Esophagus (tissue), 2 donors: ENCODE data around the gene HS3ST3A1. TPM values are rescaled to one million over a fixed set of nuclear protein-coding genes. Genes with fewer than 3 reads are reported as not detected.

Source experiments
- H3K27ac ChIP-seq, 2 donors: one replicate each; pipeline ENCODE4 v1.5.1; 2013; ENCODE audit warnings: low read depth in 2 of 2, mild to moderate bottlenecking in 2 of 2, inconsistent platforms in 1 of 2, low read length in 1 of 2, moderate library complexity in 1 of 2
- H3K27me3 ChIP-seq, 2 donors: one replicate each; pipeline ENCODE4 v1.6.1; 2013; ENCODE audit warnings: low read length in 2 of 2, control low read depth in 1 of 2, mild to moderate bottlenecking in 1 of 2; ENCODE audit not compliant: insufficient read depth in 2 of 2, control insufficient read depth in 1 of 2
- H3K36me3 ChIP-seq, 2 donors: one replicate each; pipeline ENCODE4 v1.6.1; 2013; ENCODE audit warnings: low read length in 1 of 2; ENCODE audit not compliant: control insufficient read depth in 2 of 2, insufficient read depth in 2 of 2
- H3K4me1 ChIP-seq, 2 donors: one replicate each; pipeline ENCODE4 v1.6.1; 2013; ENCODE audit warnings: low read length in 1 of 2; ENCODE audit not compliant: control insufficient read depth in 2 of 2, insufficient read depth in 2 of 2
- H3K4me3 ChIP-seq, 2 donors: one replicate each; pipeline ENCODE4 v1.5.1; 2013; ENCODE audit warnings: low read length in 2 of 2, mild to moderate bottlenecking in 2 of 2, low read depth in 1 of 2, moderate library complexity in 1 of 2
- H3K9me3 ChIP-seq, 2 donors: one replicate each; pipeline ENCODE4 v1.6.1; 2013; ENCODE audit warnings: mild to moderate bottlenecking in 2 of 2, low read depth in 1 of 2, low read length in 1 of 2, moderate library complexity in 1 of 2; ENCODE audit not compliant: control insufficient read depth in 2 of 2, insufficient read depth in 1 of 2
- WGBS, 2 donors: extraction: QIAGEN DNeasy Blood & Tissue Kit; methylation state at CpG; one replicate each; pipeline ENCODE4 v1.1.7; 2013; 5-methylcytosine and 5-hydroxymethylcytosine counted together
- polyA plus RNA-seq, 2 donors: library from polyadenylated mRNA; stranded (reverse); fragments of 200-250 nt; gene quantifications; one replicate each; pipeline ENCODE4 v1.2.3, GENCODE V29; 2013
- donor health status: healthy with polysubstance abuse.
- donor health status: Bipolar disorder and iron deficiency.

The HS3ST3A1 gene
- polyA plus RNA-seq, 2 donors = 1.7 to 5.8 TPM

DNA sequence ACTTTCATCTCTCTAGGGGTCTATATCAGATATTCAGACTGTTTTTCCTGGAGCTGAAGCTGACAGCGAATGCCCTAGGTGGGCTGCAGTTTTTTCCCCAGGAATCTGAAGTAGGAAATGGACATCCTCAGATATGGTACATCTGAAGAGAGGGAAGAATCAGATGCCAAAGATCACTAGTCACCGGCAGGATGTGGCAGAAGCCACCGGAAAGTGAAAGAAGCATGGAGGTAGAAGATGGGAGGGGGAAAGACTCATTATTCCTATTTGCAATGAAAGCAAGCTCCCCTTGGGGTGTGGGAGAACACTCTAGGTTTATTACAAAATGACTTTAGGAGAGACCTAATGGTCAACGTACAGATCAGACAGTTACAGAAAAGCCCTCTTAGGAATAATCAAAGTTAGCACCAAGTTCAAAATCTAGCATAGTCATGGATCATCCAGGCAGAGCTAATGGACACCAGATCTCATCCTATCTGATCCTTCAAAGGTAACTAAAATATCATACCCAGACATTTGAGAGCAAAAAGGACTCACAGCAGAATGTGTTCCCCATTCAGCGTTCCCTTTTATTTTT, 110.7 kb downstream of the HS3ST3A1 start:
- no peaks in the 10 kb centered on the region for H3K27me3 ChIP-seq
- no peaks in the 10 kb centered on the region for H3K4me1 ChIP-seq
- H3K4me3 ChIP-seq = no peak overlapping the region
- WGBS, 2 donors = 78 to 83% methylated on average over 5 of the region's 5 CpGs
- no peak overlapping the region for H3K27ac ChIP-seq
- H3K36me3 ChIP-seq = no peaks in the 10 kb centered on the region
- no peaks in the 10 kb centered on the region for H3K9me3 ChIP-seq

DNA sequence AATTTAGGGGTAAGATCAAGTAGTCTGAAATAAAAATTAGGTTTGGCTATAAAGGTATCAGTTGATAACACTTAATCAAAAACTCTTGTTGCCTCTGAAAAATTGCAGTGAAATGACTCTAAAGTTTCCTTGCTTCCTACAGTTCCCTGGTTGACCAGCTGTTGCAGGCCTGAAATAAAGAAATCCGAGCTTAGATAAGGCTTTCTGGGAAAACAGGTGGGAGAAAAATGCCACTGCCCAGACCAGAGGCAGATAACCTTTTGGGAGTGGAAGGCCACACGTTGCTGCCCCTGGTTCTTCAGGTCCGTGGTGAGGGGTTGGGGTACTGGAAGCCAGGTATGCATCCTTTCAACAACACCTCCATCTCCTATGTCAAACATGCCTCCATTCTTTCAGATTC, 111.3 kb downstream of the HS3ST3A1 start:
- Histone ChIP-seq H3K4me3 (no peak overlapping the region), H3K9me3 (no peaks in the 10 kb centered on the region), H3K36me3 (no peaks in the 10 kb centered on the region), H3K27me3 (no peaks in the 10 kb centered on the region), H3K4me1 (no peaks in the 10 kb centered on the region), H3K27ac (no peak overlapping the region)
- WGBS, 2 donors = 51 to 52% methylated on average over 3 of the region's 3 CpGs

GRCh38 chr17:13485327-13485726, 116.4 kb downstream of the HS3ST3A1 start:
- 90 to 92% methylated on average over 3 of the region's 3 CpGs for WGBS, 2 donors
- Histone ChIP-seq H3K4me3 (no peak overlapping the region), H3K27ac (no peak overlapping the region)

GRCh38 chr17:13484020-13484419, 117.7 kb downstream of the HS3ST3A1 start:
- Histone ChIP-seq H3K27me3 (no peaks in the 10 kb centered on the region), H3K27ac (no peak overlapping the region), H3K4me3 (no peak overlapping the region), H3K4me1 (no peaks in the 10 kb centered on the region), H3K36me3 (no peaks in the 10 kb centered on the region), H3K9me3 (peaks cover 0 to 6% of the 10 kb centered on the region in 2 donors)
- 92% methylated on average over 4 of the region's 4 CpGs for WGBS, 2 donors

More at GRCh38 chr17:13485327-13485726, 116.4 kb downstream of the HS3ST3A1 start:
- H3K27me3 ChIP-seq = no peaks in the 10 kb centered on the region
- H3K9me3 ChIP-seq = peaks cover 0 to 6% of the 10 kb centered on the region in 2 donors
- no peaks in the 10 kb centered on the region for H3K36me3 ChIP-seq
- no peaks in the 10 kb centered on the region for H3K4me1 ChIP-seq

- H3K9me3 ChIP-seq = peaks cover 0 to 6% of the 10 kb centered on the region in 2 donors
Measured at GRCh38 chr17:13480877-13481276, 120.9 kb downstream of the HS3ST3A1 start.

GRCh38 chr17:13478326-13478830, 123.4 kb downstream of the HS3ST3A1 start:
- H3K27ac ChIP-seq = no peak overlapping the region
- 73 to 75% methylated on average over 2 of the region's 2 CpGs for WGBS, 2 donors
- H3K36me3 ChIP-seq = no peaks in the 10 kb centered on the region
- peaks cover 0 to 6% of the 10 kb centered on the region in 2 donors for H3K9me3 ChIP-seq
- H3K4me3 ChIP-seq = no peak overlapping the region
- H3K4me1 ChIP-seq = peaks cover 0 to 3% of the 10 kb centered on the region in 2 donors
- no peaks in the 10 kb centered on the region for H3K27me3 ChIP-seq

More at GRCh38 chr17:13480877-13481276, 120.9 kb downstream of the HS3ST3A1 start:
- Histone ChIP-seq H3K4me1 (peaks cover 0 to 3% of the 10 kb centered on the region in 2 donors), H3K27me3 (no peaks in the 10 kb centered on the region), H3K27ac (no peak overlapping the region), H3K36me3 (no peaks in the 10 kb centered on the region), H3K4me3 (no peak overlapping the region)

DNA sequence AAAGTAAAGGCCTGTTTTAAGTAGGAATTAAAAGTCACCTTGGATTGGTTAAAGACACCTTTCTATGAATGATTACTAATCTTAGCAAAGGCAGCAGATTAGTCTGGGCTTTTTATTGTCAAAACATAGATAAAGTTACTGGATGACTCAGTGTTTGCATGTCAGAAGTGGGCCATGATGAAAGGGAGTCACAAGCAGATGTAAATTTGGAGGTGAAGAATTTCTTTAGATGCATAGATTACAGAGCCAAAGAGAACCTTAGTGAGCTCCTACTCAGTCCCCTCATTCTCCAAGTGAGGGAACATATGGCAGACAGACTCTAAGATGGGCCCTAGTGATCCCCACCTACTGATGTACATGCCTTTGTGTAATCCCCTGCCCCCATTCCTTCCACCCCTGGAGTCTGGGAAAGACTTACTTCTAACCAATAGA, 124.5 kb downstream of the HS3ST3A1 start:
- Histone ChIP-seq H3K36me3 (no peaks in the 10 kb centered on the region), H3K27me3 (no peaks in the 10 kb centered on the region), H3K4me1 (peaks cover 0 to 3% of the 10 kb centered on the region in 2 donors), H3K9me3 (peaks cover 0 to 6% of the 10 kb centered on the region in 2 donors), H3K27ac (no peak overlapping the region), H3K4me3 (no peak overlapping the region)

GRCh38 chr17:13476720-13477119, 125.0 kb downstream of the HS3ST3A1 start:
- Histone ChIP-seq H3K27me3 (no peaks in the 10 kb centered on the region), H3K4me1 (peaks cover 0 to 3% of the 10 kb centered on the region in 2 donors), H3K36me3 (no peaks in the 10 kb centered on the region), H3K27ac (no peak overlapping the region), H3K9me3 (peaks cover 0 to 6% of the 10 kb centered on the region in 2 donors), H3K4me3 (no peak overlapping the region)
- WGBS, 2 donors = 80% methylated on average over 1 of the region's 1 CpG

GRCh38 chr17:13475574-13476223, 126.0 kb downstream of the HS3ST3A1 start:
- Histone ChIP-seq H3K27ac (no peak overlapping the region), H3K36me3 (no peaks in the 10 kb centered on the region), H3K4me1 (peaks cover 0 to 3% of the 10 kb centered on the region in 2 donors), H3K27me3 (no peaks in the 10 kb centered on the region), H3K9me3 (peaks cover 0 to 1% of the 10 kb centered on the region in 2 donors), H3K4me3 (no peak overlapping the region)
- WGBS, 2 donors = 84 to 86% methylated on average over 2 of the region's 2 CpGs
